Chondrocyte (in vitro differentiated cells): ENCODE data around the gene ZIC5. TPM values are rescaled to one million over a fixed set of nuclear protein-coding genes. Genes with fewer than 3 reads are reported as not detected.

Experiments used
- DNase-seq: peaks from one replicate; pipeline ENCODE4 v3.0.0; 2021; ENCODE audit warnings: mixed read lengths, low spot score
- H3K27ac Mint-ChIP-seq: one replicate; pipeline ENCODE4 v1.8.0; 2021; ENCODE audit warnings: mild to moderate bottlenecking, moderate library complexity, mixed read lengths; ENCODE audit not compliant: unreplicated experiment
- H3K27me3 Mint-ChIP-seq: 2 replicates; pipeline ENCODE4 v1.8.0; 2021; ENCODE audit warnings: low read depth, mixed read lengths
- H3K36me3 Mint-ChIP-seq: 2 replicates; pipeline ENCODE4 v1.8.0; 2021; ENCODE audit warnings: low read depth, mixed read lengths
- H3K4me1 Mint-ChIP-seq: 2 replicates; pipeline ENCODE4 v1.8.0; 2021; ENCODE audit warnings: low read depth, mild to moderate bottlenecking, mixed read lengths
- H3K4me3 Mint-ChIP-seq: one replicate; pipeline ENCODE4 v1.8.0; 2021; ENCODE audit warnings: mild to moderate bottlenecking, moderate library complexity, mixed read lengths; ENCODE audit not compliant: unreplicated experiment
- H3K9me3 Mint-ChIP-seq: 2 replicates; pipeline ENCODE4 v1.8.0; 2021; ENCODE audit warnings: low read depth, mixed read lengths
- CTCF ChIP-seq: fragments of 200-600 bp; sonication (generic); IDR thresholded peaks from 2 replicates; pipeline ENCODE4 v1.5.0; 2021; ENCODE audit warnings: antibody characterized with exemption, mild to moderate bottlenecking, moderate library complexity
- total RNA-seq: library from RNA; stranded (reverse); gene quantifications from 3 replicates; pipeline ENCODE4 v1.2.1, GENCODE V29; 2021

ZIC5 gene
- total RNA-seq, 1 donor from 2014 or later: 3.1 TPM

GRCh38 chr13:99960663-99961311 lies 10.8 kb downstream of the ZIC5 start:
- Mint-ChIP-seq H3K27ac (no peak overlapping the region), H3K36me3 (peaks cover 9% of the 10 kb centered on the region), H3K27me3 (peaks cover 24% of the 10 kb centered on the region), H3K4me3 (no peak overlapping the region), H3K9me3 (no peaks in the 10 kb centered on the region), H3K4me1 (peaks cover 16% of the 10 kb centered on the region)
- DNase-seq: no peak
- no peak for TF ChIP-seq CTCF

- peak overlapping the region; percentile 77 for H3K4me3 Mint-ChIP-seq
- H3K36me3 Mint-ChIP-seq: peaks cover 5% of the 10 kb centered on the region
- DNase-seq: no peak
- H3K9me3 Mint-ChIP-seq: no peaks in the 10 kb centered on the region
- TF ChIP-seq CTCF: peak; percentile 79
- H3K27ac Mint-ChIP-seq: no peak overlapping the region
- H3K27me3 Mint-ChIP-seq: peaks cover 26% of the 10 kb centered on the region
- H3K4me1 Mint-ChIP-seq: peaks cover 16% of the 10 kb centered on the region
Observed at GRCh38 chr13:99959540-99960230, 11.9 kb downstream of the ZIC5 start.

- Mint-ChIP-seq H3K9me3 (no peaks in the 10 kb centered on the region), H3K27me3 (peaks cover 26% of the 10 kb centered on the region), H3K4me3 (peak overlapping the region; percentile 25), H3K4me1 (peaks cover 16% of the 10 kb centered on the region), H3K36me3 (peaks cover 4% of the 10 kb centered on the region), H3K27ac (no peak overlapping the region)
- DNase-seq: no peak
- no peak for TF ChIP-seq CTCF
Observed at GRCh38 chr13:99959127-99959539, 12.4 kb downstream of the ZIC5 start.

- Mint-ChIP-seq H3K9me3 (no peaks in the 10 kb centered on the region), H3K27ac (no peak overlapping the region), H3K4me1 (peaks cover 16% of the 10 kb centered on the region), H3K36me3 (peaks cover 2% of the 10 kb centered on the region), H3K27me3 (peaks cover 26% of the 10 kb centered on the region), H3K4me3 (no peak overlapping the region)
- no peak for DNase-seq
- TF ChIP-seq CTCF: no peak
Observed at GRCh38 chr13:99958406-99959126, 13.0 kb downstream of the ZIC5 start.
